Measurements from ENCODE around the gene ADGRA3.

DNA sequence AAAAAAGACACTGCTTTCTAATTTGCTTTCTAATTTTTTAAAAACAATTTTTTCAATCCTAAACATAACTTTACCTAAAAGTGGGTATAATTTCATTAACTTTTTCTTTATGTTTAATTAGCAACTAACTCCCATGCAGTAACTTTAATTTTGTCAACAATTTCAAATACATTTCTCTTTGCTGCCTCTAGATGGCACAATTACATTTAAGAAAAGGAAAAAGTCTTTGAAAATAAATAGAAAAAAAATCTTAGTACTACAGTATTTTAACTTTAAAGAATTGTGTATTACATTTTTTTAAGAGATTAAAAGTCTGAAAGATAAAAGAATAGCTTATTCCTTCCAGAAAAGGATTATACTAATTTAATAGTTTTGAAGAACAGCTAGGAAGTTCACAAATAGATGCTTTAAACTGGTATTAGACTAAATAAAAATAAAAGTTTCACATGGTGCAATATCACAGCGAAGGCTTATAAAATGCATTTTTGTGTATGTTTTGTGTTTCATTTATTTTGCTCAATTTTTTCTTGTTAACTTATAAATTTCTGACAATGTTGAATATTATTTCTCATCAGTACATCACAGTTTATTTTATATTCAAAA is 105.1 kb downstream of the ADGRA3 start:
- TF ChIP-seq, protein P1, sequence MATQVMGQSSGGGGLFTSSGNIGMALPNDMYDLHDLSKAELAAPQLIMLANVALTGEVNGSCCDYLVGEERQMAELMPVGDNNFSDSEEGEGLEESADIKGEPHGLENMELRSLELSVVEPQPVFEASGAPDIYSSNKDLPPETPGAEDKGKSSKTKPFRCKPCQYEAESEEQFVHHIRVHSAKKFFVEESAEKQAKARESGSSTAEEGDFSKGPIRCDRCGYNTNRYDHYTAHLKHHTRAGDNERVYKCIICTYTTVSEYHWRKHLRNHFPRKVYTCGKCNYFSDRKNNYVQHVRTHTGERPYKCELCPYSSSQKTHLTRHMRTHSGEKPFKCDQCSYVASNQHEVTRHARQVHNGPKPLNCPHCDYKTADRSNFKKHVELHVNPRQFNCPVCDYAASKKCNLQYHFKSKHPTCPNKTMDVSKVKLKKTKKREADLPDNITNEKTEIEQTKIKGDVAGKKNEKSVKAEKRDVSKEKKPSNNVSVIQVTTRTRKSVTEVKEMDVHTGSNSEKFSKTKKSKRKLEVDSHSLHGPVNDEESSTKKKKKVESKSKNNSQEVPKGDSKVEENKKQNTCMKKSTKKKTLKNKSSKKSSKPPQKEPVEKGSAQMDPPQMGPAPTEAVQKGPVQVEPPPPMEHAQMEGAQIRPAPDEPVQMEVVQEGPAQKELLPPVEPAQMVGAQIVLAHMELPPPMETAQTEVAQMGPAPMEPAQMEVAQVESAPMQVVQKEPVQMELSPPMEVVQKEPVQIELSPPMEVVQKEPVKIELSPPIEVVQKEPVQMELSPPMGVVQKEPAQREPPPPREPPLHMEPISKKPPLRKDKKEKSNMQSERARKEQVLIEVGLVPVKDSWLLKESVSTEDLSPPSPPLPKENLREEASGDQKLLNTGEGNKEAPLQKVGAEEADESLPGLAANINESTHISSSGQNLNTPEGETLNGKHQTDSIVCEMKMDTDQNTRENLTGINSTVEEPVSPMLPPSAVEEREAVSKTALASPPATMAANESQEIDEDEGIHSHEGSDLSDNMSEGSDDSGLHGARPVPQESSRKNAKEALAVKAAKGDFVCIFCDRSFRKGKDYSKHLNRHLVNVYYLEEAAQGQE (IDR thresholded peaks at IDR 0.05; ENCODE audit: insufficient replicate concordance, low read depth), result no peak
- TF ChIP-seq, protein P2, sequence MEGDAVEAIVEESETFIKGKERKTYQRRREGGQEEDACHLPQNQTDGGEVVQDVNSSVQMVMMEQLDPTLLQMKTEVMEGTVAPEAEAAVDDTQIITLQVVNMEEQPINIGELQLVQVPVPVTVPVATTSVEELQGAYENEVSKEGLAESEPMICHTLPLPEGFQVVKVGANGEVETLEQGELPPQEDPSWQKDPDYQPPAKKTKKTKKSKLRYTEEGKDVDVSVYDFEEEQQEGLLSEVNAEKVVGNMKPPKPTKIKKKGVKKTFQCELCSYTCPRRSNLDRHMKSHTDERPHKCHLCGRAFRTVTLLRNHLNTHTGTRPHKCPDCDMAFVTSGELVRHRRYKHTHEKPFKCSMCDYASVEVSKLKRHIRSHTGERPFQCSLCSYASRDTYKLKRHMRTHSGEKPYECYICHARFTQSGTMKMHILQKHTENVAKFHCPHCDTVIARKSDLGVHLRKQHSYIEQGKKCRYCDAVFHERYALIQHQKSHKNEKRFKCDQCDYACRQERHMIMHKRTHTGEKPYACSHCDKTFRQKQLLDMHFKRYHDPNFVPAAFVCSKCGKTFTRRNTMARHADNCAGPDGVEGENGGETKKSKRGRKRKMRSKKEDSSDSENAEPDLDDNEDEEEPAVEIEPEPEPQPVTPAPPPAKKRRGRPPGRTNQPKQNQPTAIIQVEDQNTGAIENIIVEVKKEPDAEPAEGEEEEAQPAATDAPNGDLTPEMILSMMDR (IDR thresholded peaks at IDR 0.05; ENCODE audit: insufficient read depth, low read length), result no peak
